ENCODE data around the gene LEAP2.

GRCh38 chr5:132916086-132916485, 42.6 kb downstream of the LEAP2 start:
- TF ChIP-seq CTCF (IDR thresholded peaks at IDR 0.05; ENCODE audit: low read depth, low read length) = no peak
- no peak for TF ChIP-seq POLR2A (IDR thresholded peaks at IDR 0.05; ENCODE audit: extremely low read depth, insufficient read length)
